Stimulated activated naive B cell treated with anti-CD40 and anti-IgM and Interleukin-4, amounts not matched to agents 10 μg/mL and 1 μg/mL and 100 μg/mL, for 72 hours (primary cell): Measurements from ENCODE around the gene CRYBB1.

Experiments
- ATAC-seq, 2 donors: fragments of 150-1000 bp; cut with Tn5 transposase; replicated peaks; 2 replicates each; pipeline ENCODE4 v1.10.0; 2021; ENCODE audit warnings: moderate library complexity in 1 of 2
- DNase-seq: peaks from one replicate; pipeline ENCODE4 v3.0.0; 2021
- H3K27ac Mint-ChIP-seq: one replicate; pipeline ENCODE4 v1.8.0; 2022; ENCODE audit warnings: mild to moderate bottlenecking, mixed read lengths
- H3K27me3 Mint-ChIP-seq, 2 donors: one replicate each; pipeline ENCODE4 v1.8.0; 2022; ENCODE audit warnings: mixed read lengths in 2 of 2
- H3K36me3 Mint-ChIP-seq, 2 donors: one replicate each; pipeline ENCODE4 v1.8.0; 2022; ENCODE audit warnings: mixed read lengths in 2 of 2, mild to moderate bottlenecking in 1 of 2
- H3K4me1 Mint-ChIP-seq, 2 donors: one replicate each; pipeline ENCODE4 v1.8.0; 2022; ENCODE audit warnings: mixed read lengths in 2 of 2, mild to moderate bottlenecking in 1 of 2
- H3K4me3 Mint-ChIP-seq, 2 donors: one replicate each; pipeline ENCODE4 v1.8.0; 2022; ENCODE audit warnings: mild to moderate bottlenecking in 2 of 2, mixed read lengths in 2 of 2, moderate library complexity in 1 of 2
- H3K9me3 Mint-ChIP-seq, 2 donors: one replicate each; pipeline ENCODE4 v1.8.0; 2022; ENCODE audit warnings: mixed read lengths in 2 of 2, mild to moderate bottlenecking in 1 of 2

The CRYBB1 gene

DNA sequence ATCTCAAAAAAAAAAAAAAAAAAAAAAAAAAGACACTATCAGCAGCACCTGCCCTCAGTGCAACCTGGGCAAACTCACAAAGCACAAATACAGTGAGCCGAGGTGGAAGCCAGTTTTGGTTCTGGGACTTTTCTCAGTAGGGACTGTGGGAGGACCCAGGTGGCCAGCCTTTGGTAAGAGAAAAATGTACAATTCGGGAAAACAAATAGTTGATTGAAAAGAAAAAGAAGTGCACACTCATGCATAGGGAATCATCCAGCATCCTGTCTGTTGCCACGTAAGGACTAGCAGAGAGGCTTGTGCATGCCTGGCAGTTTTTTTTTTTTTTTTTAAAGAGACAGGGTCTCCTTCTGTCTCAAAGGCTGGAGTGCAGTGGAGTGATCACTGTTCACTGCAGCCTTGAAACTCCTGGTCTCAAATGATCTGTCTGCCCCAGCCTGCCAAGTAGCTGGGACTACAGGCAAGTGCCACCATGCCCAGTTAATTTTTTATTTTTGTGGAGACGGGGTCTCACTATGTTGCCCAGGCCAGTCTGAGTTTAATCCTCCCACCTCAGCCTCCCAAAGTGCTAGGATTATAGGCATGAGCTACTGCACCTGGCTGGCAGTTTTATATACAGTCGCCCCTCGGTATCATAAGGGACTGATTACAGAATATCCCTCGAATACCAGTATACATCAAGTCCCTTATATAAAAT, 64.6 kb downstream of the CRYBB1 start:
- no peaks in the 10 kb centered on the region for H3K9me3 Mint-ChIP-seq

DNA sequence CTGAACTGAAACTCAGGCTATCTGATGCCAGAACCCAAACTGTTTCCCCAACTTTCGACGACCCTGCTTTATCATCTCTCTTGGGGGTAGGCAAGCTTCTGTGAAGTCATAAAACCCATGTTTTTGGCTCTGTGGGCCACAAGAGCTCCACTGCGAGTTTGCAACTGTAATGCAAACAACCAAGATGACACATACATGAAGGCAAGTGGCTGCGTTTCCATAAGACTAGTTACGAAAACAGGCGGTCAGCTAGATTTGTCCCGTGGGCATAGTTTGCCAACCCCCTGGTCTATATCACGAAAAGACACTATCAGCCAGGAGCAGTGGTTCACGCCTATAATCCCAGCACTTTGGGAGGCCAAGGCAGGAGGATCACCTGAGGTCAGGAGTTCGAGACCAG, 65.4 kb downstream of the CRYBB1 start:
- Mint-ChIP-seq H3K9me3 (no peaks in the 10 kb centered on the region), H3K36me3 (peaks cover 0 to 14% of the 10 kb centered on the region in 2 donors), H3K4me3 (no peak overlapping the region), H3K4me1 (peaks cover 7 to 30% of the 10 kb centered on the region in 2 donors), H3K27ac (no peak overlapping the region), H3K27me3 (no peaks in the 10 kb centered on the region)
- ATAC-seq, result no peak
- DNase-seq, result no peak

More for the DNA sequence above, 64.6 kb downstream of the CRYBB1 start:
- peaks cover 0 to 13% of the 10 kb centered on the region in 2 donors for H3K36me3 Mint-ChIP-seq
- no peak overlapping the region for H3K4me3 Mint-ChIP-seq
- no peaks in the 10 kb centered on the region for H3K27me3 Mint-ChIP-seq
- peaks cover 6 to 28% of the 10 kb centered on the region in 2 donors for H3K4me1 Mint-ChIP-seq
- no peak for ATAC-seq
- H3K27ac Mint-ChIP-seq, result no peak overlapping the region
- DNase-seq, result no peak

DNA sequence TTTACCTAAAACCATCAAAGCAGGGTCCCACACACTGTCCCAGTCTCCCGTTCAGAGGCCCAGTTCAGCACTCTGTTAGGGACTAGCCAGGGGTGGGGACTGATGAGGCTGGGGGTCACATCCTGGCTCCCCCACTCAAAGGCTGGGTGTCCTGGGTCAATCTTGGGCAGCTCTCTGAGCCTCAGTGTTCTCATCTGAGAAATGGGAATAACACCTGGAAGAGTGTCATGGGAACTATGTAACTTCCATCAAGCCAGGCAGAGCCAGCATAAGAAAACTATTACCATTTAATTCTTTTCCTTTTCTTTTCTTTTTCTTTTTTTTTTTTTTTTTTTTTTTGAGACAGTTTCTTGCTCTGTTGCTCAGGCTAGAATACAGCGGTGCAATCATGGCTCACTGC, 66.3 kb downstream of the CRYBB1 start:
- Mint-ChIP-seq H3K9me3 (no peaks in the 10 kb centered on the region), H3K27ac (no peak overlapping the region), H3K36me3 (peaks cover 1 to 15% of the 10 kb centered on the region in 2 donors), H3K27me3 (no peaks in the 10 kb centered on the region), H3K4me3 (no peak overlapping the region), H3K4me1 (peaks cover 12 to 39% of the 10 kb centered on the region in 2 donors)
- no peak for DNase-seq
- no peak for ATAC-seq

DNA sequence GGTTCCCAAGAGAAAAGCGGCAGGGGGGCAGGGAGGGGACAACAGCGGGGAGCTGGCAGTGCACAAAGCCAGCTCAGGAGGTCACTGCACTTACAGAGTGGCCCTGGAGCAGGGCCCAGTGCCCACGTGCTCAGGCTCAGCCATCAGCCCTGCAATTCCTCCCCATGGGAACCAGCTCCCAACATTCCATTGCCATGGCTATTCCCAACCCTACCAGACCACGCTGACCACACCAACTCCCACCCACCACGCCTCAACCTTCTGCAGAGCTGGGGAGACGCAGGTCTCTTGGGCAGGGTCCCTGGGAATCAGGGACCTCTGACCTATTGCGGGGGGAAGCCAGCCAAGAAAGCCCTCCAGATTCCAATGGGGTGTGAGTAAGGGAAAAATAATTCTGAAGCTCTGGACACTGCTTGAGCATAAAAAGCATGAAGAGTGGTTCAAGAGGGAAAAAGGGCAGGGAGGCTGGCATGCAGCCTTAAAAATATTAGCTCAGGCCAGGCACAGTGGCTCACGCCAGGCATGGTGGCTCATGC, 67.3 kb downstream of the CRYBB1 start:
- H3K4me1 Mint-ChIP-seq, result peaks cover 16 to 46% of the 10 kb centered on the region in 2 donors
- no peak overlapping the region for H3K27ac Mint-ChIP-seq
- no peaks in the 10 kb centered on the region for H3K27me3 Mint-ChIP-seq
- ATAC-seq (no peak), DNase-seq (no peak)
- no peaks in the 10 kb centered on the region for H3K9me3 Mint-ChIP-seq
- H3K36me3 Mint-ChIP-seq, result peaks cover 3 to 19% of the 10 kb centered on the region in 2 donors
- no peak overlapping the region for H3K4me3 Mint-ChIP-seq

DNA sequence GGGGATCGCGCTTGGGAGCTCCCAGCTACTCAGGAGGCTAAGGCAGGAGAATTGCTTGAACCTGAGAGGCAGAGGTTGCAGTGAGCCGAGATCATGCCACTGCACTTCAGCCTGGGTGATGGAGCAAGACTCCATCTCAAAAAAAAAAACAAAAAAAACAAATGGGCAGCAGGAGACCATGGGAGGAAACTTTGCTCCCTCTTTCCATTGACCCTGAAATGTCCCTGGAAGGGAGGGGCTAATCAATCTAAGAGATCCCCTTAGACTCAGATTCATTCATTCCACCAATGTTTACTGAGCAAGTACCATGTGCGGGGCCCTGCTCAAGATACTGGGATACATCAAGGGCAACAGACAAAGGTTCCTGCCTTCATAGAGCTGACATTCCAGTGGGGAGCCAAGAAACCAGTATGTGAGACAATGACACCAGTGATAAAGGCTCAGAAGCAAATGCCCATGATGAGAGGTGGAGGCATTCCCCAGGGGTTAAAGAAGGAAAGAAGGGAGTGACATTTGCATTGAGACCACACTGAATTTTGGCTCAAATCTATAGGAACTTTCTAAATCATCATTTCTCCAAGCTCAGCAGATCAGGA, 67.8 kb downstream of the CRYBB1 start:
- H3K27me3 Mint-ChIP-seq, result no peaks in the 10 kb centered on the region
- H3K27ac Mint-ChIP-seq, result no peak overlapping the region
- DNase-seq (no peak), ATAC-seq (no peak)
- H3K4me1 Mint-ChIP-seq, result peaks cover 17 to 46% of the 10 kb centered on the region in 2 donors
- no peak overlapping the region for H3K4me3 Mint-ChIP-seq
- no peaks in the 10 kb centered on the region for H3K9me3 Mint-ChIP-seq
- H3K36me3 Mint-ChIP-seq, result peaks cover 3 to 19% of the 10 kb centered on the region in 2 donors
